HK-2 (cell line): Measurements from ENCODE around the gene P2RX6.
A peak's percentile ranks its signal among the peaks of the same experiment; 100 is the strongest.

ENCODE experiments used
- DNase-seq: peaks from one replicate; pipeline ENCODE4 v3.0.0-alpha.2; 2018; ENCODE audit not compliant: unreplicated experiment

Gene P2RX6

GRCh38 chr22:21074102-21074715 lies 59.2 kb downstream of the P2RX6 start:
- DNase-seq: peak; percentile 57

GRCh38 chr22:21075516-21076138 lies 60.7 kb downstream of the P2RX6 start:
- no peak for DNase-seq

- DNase-seq: no peak
Measured at GRCh38 chr22:21076912-21077625, 62.1 kb downstream of the P2RX6 start.
